HG03139 (cell line): ENCODE measurements around the gene HSPB7.
"Not testable (repeated sequence)": the region's sequence is repeated elsewhere in the genome, so short reads cannot be mapped to it uniquely, and the experiment has no call there.

ENCODE experiments used
- ATAC-seq: cut with Tn5 transposase; IDR thresholded peaks from one replicate; pipeline ENCODE4 v1.9.1; 2021; ENCODE audit not compliant: unreplicated experiment

HSPB7 gene

GRCh38 chr1:16017461-16018303 lies at the start of gene HSPB7:
TSS of gene HSPB7 (minus strand) at chr1:16018043. CDS start at chr1:16017963, 80 bp downstream.
- no peak for ATAC-seq

- ATAC-seq = no peak
Observed at GRCh38 chr1:16067127-16067768, 49.4 kb upstream of the HSPB7 start.

- no peak for ATAC-seq
Observed at GRCh38 chr1:16066245-16066644, 48.4 kb upstream of the HSPB7 start.

GRCh38 chr1:16065269-16065576 lies 47.4 kb upstream of the HSPB7 start:
- no peak for ATAC-seq

- ATAC-seq = no peak
Observed at GRCh38 chr1:16064536-16065268, 46.9 kb upstream of the HSPB7 start.

- no peak for ATAC-seq
Observed at GRCh38 chr1:16063921-16064320, 46.1 kb upstream of the HSPB7 start.

GRCh38 chr1:16063226-16063829 lies 45.5 kb upstream of the HSPB7 start:
- ATAC-seq = no peak

GRCh38 chr1:16062687-16063075 lies 44.8 kb upstream of the HSPB7 start:
- not testable (repeated sequence) for ATAC-seq

- ATAC-seq = not testable (repeated sequence)
Observed at GRCh38 chr1:16061989-16062686, 44.3 kb upstream of the HSPB7 start.

GRCh38 chr1:16061266-16061665 lies 43.4 kb upstream of the HSPB7 start:
- no peak for ATAC-seq

- ATAC-seq = not testable (repeated sequence)
Observed at GRCh38 chr1:16058394-16059120, 40.7 kb upstream of the HSPB7 start.

GRCh38 chr1:16057314-16057915 lies 39.6 kb upstream of the HSPB7 start:
- not testable (repeated sequence) for ATAC-seq

- not testable (repeated sequence) for ATAC-seq
Observed at GRCh38 chr1:16056521-16056912, 38.7 kb upstream of the HSPB7 start.

- ATAC-seq = peak; percentile 57
Observed at GRCh38 chr1:16055613-16056520, 38.0 kb upstream of the HSPB7 start.

- no peak for ATAC-seq
Observed at GRCh38 chr1:16054598-16055540, 37.0 kb upstream of the HSPB7 start.

GRCh38 chr1:16053781-16054502 lies 36.1 kb upstream of the HSPB7 start:
- ATAC-seq = no peak

GRCh38 chr1:16051949-16052348 lies 34.1 kb upstream of the HSPB7 start:
- ATAC-seq = not testable (repeated sequence)
